Sigmoid colon (tissue), 4 donors: ENCODE results near the gene KIAA0232.

Experiments used
- EP300 ChIP-seq, 4 donors: sonication (generic); formaldehyde crosslinking; IDR thresholded peaks; one replicate each; pipeline ENCODE4 v1.6.1; 2017; ENCODE audit warnings: antibody characterized with exemption in 4 of 4
- POLR2A ChIP-seq, 2 donors: fragments of 450-650 bp; IDR thresholded peaks; one replicate each; pipeline ENCODE4 v1.6.1; 2016; ENCODE audit warnings: antibody characterized with exemption in 2 of 2, mild to moderate bottlenecking in 2 of 2, moderate library complexity in 2 of 2
- POLR2AphosphoS5 ChIP-seq, 4 donors: sonication (generic); formaldehyde crosslinking; IDR thresholded peaks; one replicate each; pipeline ENCODE4 v1.6.1; 2017; ENCODE audit warnings: antibody characterized with exemption in 4 of 4
- TF ChIP-seq, protein P1 (sequence below), 4 experiments: fragments of 450-650 bp in 3 of 4; fragments of 200-600 bp in 1 of 4; IDR thresholded peaks; one replicate each; pipeline ENCODE4 v1.5.1; 2016 to 2019; ENCODE audit warnings: antibody characterized with exemption in 4 of 4, mild to moderate bottlenecking in 3 of 4, moderate library complexity in 2 of 4

GRCh38 chr4:6912441-6912840 lies 129.9 kb downstream of the KIAA0232 start:
- TF ChIP-seq POLR2A (IDR thresholded peaks at IDR 0.05), result no peak
- no peak for TF ChIP-seq EP300 (IDR thresholded peaks at IDR 0.05)
- TF ChIP-seq, protein P1, sequence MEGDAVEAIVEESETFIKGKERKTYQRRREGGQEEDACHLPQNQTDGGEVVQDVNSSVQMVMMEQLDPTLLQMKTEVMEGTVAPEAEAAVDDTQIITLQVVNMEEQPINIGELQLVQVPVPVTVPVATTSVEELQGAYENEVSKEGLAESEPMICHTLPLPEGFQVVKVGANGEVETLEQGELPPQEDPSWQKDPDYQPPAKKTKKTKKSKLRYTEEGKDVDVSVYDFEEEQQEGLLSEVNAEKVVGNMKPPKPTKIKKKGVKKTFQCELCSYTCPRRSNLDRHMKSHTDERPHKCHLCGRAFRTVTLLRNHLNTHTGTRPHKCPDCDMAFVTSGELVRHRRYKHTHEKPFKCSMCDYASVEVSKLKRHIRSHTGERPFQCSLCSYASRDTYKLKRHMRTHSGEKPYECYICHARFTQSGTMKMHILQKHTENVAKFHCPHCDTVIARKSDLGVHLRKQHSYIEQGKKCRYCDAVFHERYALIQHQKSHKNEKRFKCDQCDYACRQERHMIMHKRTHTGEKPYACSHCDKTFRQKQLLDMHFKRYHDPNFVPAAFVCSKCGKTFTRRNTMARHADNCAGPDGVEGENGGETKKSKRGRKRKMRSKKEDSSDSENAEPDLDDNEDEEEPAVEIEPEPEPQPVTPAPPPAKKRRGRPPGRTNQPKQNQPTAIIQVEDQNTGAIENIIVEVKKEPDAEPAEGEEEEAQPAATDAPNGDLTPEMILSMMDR (IDR thresholded peaks at IDR 0.05), result no peak
- TF ChIP-seq POLR2AphosphoS5 (IDR thresholded peaks at IDR 0.05), result no peak
